Measurements from ENCODE around the gene ZNF850. TPM values are rescaled to one million over a fixed set of nuclear protein-coding genes. Genes with fewer than 3 reads are reported as not detected.
"Not testable (repeated sequence)": the region's sequence is repeated elsewhere in the genome, so short reads cannot be mapped to it uniquely, and the experiment has no call there.

The ZNF850 gene
- 1 to 10 TPM; 5.0 to 6.0 TPM for total RNA-seq

GRCh38 chr19:36772311-36773222 lies at the start of gene ZNF850:
TSS of gene ZNF850 (minus strand) at chr19:36772807. CDS start at chr19:36762606, 10,201 bp downstream.
- H3K4me3 Mint-ChIP-seq, result peak within 1 kb of the TSS; percentile 98
- H3K9me3 Mint-ChIP-seq, result peaks cover 38% of the 10 kb centered on the region
- peak within 1 kb of the TSS; percentile 92 for H3K27ac Mint-ChIP-seq
- peaks cover 24% of the 10 kb centered on the region for H3K4me1 Mint-ChIP-seq
- ChIA-PET POLR2A (interaction anchor here (0.5 to 2.7 kb wide), 12 partner anchors 24 to 1780 kb away, joined by 3 to 11 read pairs (median 4); partner anchors contain the start of genes ZNF146, ZNF345, ZNF382 and ZNF420), CTCF (interaction anchor here (0.8 kb wide), 1 partner anchor 78 kb away, joined by 3 read pairs; the partner anchor contains the start of gene ZNF345)
- no peaks in the 10 kb centered on the region for H3K27me3 Mint-ChIP-seq
- H3K36me3 Mint-ChIP-seq (ENCODE audit: low read depth), result peaks cover 46% of the 10 kb centered on the region
- peak; percentile 94 for DNase-seq

GRCh38 chr19:36821758-36822157 lies 49.2 kb upstream of the ZNF850 start:
- H3K27ac Mint-ChIP-seq, result no peak overlapping the region
- peaks cover 70% of the 10 kb centered on the region for H3K9me3 Mint-ChIP-seq
- H3K4me3 Mint-ChIP-seq, result no peak overlapping the region
- no peak for DNase-seq
- no peaks in the 10 kb centered on the region for H3K27me3 Mint-ChIP-seq
- H3K4me1 Mint-ChIP-seq, result no peaks in the 10 kb centered on the region
- ChIA-PET CTCF (interaction anchor here (0.6 kb wide), 1 partner anchor 16 kb away, joined by 3 read pairs; no protein-coding TSS in a partner anchor), POLR2A (no interaction called here)
- H3K36me3 Mint-ChIP-seq (ENCODE audit: low read depth), result peaks cover 80% of the 10 kb centered on the region

- peaks cover 54% of the 10 kb centered on the region for H3K9me3 Mint-ChIP-seq
- POLR2A ChIA-PET, result no interaction called here
- H3K4me3 Mint-ChIP-seq, result no peak overlapping the region
- no peak for DNase-seq
- H3K4me1 Mint-ChIP-seq, result no peaks in the 10 kb centered on the region
- CTCF ChIA-PET, result no interaction called here
- peaks cover 67% of the 10 kb centered on the region for H3K36me3 Mint-ChIP-seq (ENCODE audit: low read depth)
- H3K27ac Mint-ChIP-seq, result no peak overlapping the region
- H3K27me3 Mint-ChIP-seq, result no peaks in the 10 kb centered on the region
Measured at GRCh38 chr19:36819130-36819630, 46.6 kb upstream of the ZNF850 start.

- no peak for DNase-seq
- ChIA-PET CTCF (no interaction called here), POLR2A (no interaction called here)
- H3K4me3 Mint-ChIP-seq, result no peak overlapping the region
- no peak overlapping the region for H3K27ac Mint-ChIP-seq
- peaks cover 48% of the 10 kb centered on the region for H3K9me3 Mint-ChIP-seq
- no peaks in the 10 kb centered on the region for H3K4me1 Mint-ChIP-seq
- H3K27me3 Mint-ChIP-seq, result no peaks in the 10 kb centered on the region
- peaks cover 33% of the 10 kb centered on the region for H3K36me3 Mint-ChIP-seq (ENCODE audit: low read depth)
Measured at GRCh38 chr19:36807029-36807428, 34.4 kb upstream of the ZNF850 start.

- peaks cover 40% of the 10 kb centered on the region for H3K36me3 Mint-ChIP-seq (ENCODE audit: low read depth)
Measured at GRCh38 chr19:36805364-36805763, 32.8 kb upstream of the ZNF850 start.

GRCh38 chr19:36797786-36798108 lies 25.1 kb upstream of the ZNF850 start:
- H3K27me3 Mint-ChIP-seq, result no peaks in the 10 kb centered on the region
- ChIA-PET CTCF (no interaction called here), POLR2A (interaction anchor here (0.9 to 1.3 kb wide), 4 partner anchors 25 to 193 kb away, joined by 3 to 11 read pairs (median 4); partner anchors contain the start of genes ZNF382, ZNF790 and ZNF850)
- no peak for DNase-seq
- H3K27ac Mint-ChIP-seq, result peak overlapping the region; percentile 94
- H3K9me3 Mint-ChIP-seq, result peaks cover 33% of the 10 kb centered on the region
- H3K4me1 Mint-ChIP-seq, result peaks cover 12% of the 10 kb centered on the region
- peaks cover 50% of the 10 kb centered on the region for H3K36me3 Mint-ChIP-seq (ENCODE audit: low read depth)
- peak overlapping the region; percentile 83 for H3K4me3 Mint-ChIP-seq

More at GRCh38 chr19:36805364-36805763, 32.8 kb upstream of the ZNF850 start:
- Mint-ChIP-seq H3K4me3 (no peak overlapping the region), H3K27me3 (no peaks in the 10 kb centered on the region), H3K27ac (no peak overlapping the region), H3K9me3 (peaks cover 40% of the 10 kb centered on the region), H3K4me1 (no peaks in the 10 kb centered on the region)
- POLR2A ChIA-PET, result no interaction called here
- CTCF ChIA-PET, result interaction anchor here (0.7 kb wide), 1 partner anchor 16 kb away, joined by 3 read pairs; no protein-coding TSS in a partner anchor
- no peak for DNase-seq

- Mint-ChIP-seq H3K4me1 (peaks cover 17% of the 10 kb centered on the region), H3K27ac (peak overlapping the region; percentile 94), H3K4me3 (peak overlapping the region; percentile 83), H3K27me3 (no peaks in the 10 kb centered on the region), H3K36me3 (ENCODE audit: low read depth) (peaks cover 52% of the 10 kb centered on the region), H3K9me3 (peaks cover 41% of the 10 kb centered on the region)
- POLR2A ChIA-PET, result interaction anchor here (0.9 to 1.3 kb wide), 4 partner anchors 24 to 191 kb away, joined by 3 to 11 read pairs (median 4); partner anchors contain the start of genes ZNF382, ZNF790 and ZNF850
- CTCF ChIA-PET, result interaction anchor here (0.7 kb wide), 1 partner anchor 176 kb away, joined by 3 read pairs; no protein-coding TSS in a partner anchor
- no peak for DNase-seq
Measured at GRCh38 chr19:36796714-36796992, 24.0 kb upstream of the ZNF850 start.

GRCh38 chr19:36791420-36792141 lies 19.0 kb upstream of the ZNF850 start:
- H3K9me3 Mint-ChIP-seq, result peaks cover 41% of the 10 kb centered on the region
- H3K27me3 Mint-ChIP-seq, H3K4me1 Mint-ChIP-seq, POLR2A ChIA-PET, H3K27ac Mint-ChIP-seq, H3K4me3 Mint-ChIP-seq: not testable (repeated sequence)
- CTCF ChIA-PET, result interaction anchor here (0.6 kb wide), 1 partner anchor 695 kb away, joined by 6 read pairs; no protein-coding TSS in a partner anchor
- DNase-seq, result peak; percentile 18
- H3K36me3 Mint-ChIP-seq (ENCODE audit: low read depth), result peaks cover 16% of the 10 kb centered on the region

GRCh38 chr19:36775768-36776167 lies 3.2 kb upstream of the ZNF850 start:
- DNase-seq, result no peak
- Mint-ChIP-seq H3K36me3 (ENCODE audit: low read depth) (peaks cover 36% of the 10 kb centered on the region), H3K4me1 (peaks cover 23% of the 10 kb centered on the region), H3K27me3 (no peaks in the 10 kb centered on the region), H3K9me3 (peaks cover 44% of the 10 kb centered on the region), H3K4me3 (no peak overlapping the region), H3K27ac (no peak overlapping the region)
- POLR2A ChIA-PET, result no interaction called here
- CTCF ChIA-PET, result no interaction called here

- Mint-ChIP-seq H3K36me3 (ENCODE audit: low read depth) (peaks cover 46% of the 10 kb centered on the region), H3K4me3 (peak overlapping the region; percentile 98), H3K27ac (peak overlapping the region; percentile 92), H3K4me1 (peaks cover 24% of the 10 kb centered on the region), H3K27me3 (no peaks in the 10 kb centered on the region), H3K9me3 (peaks cover 42% of the 10 kb centered on the region)
- POLR2A ChIA-PET, result interaction anchor here (0.7 to 2.7 kb wide), 9 partner anchors 24 to 645 kb away, joined by 3 to 11 read pairs (median 8); partner anchors contain the start of genes ZNF146, ZNF345, ZNF382 and ZNF420
- CTCF ChIA-PET, result interaction anchor here (0.8 kb wide), 1 partner anchor 77 kb away, joined by 3 read pairs; the partner anchor contains the start of gene ZNF345
- no peak for DNase-seq
Measured at GRCh38 chr19:36773223-36773579, 594 bp upstream of the ZNF850 start.

GRCh38 chr19:36771261-36772231 lies 1.1 kb downstream of the ZNF850 start:
- no peaks in the 10 kb centered on the region for H3K27me3 Mint-ChIP-seq
- CTCF ChIA-PET, result no interaction called here
- peaks cover 47% of the 10 kb centered on the region for H3K36me3 Mint-ChIP-seq (ENCODE audit: low read depth)
- H3K9me3 Mint-ChIP-seq, result peaks cover 34% of the 10 kb centered on the region
- peaks cover 24% of the 10 kb centered on the region for H3K4me1 Mint-ChIP-seq
- DNase-seq, result peak; percentile 52
- POLR2A ChIA-PET, result interaction anchor here (0.9 to 2.7 kb wide), 3 partner anchors 61 to 282 kb away, joined by 3 to 8 read pairs (median 3); partner anchors contain the start of gene ZNF566
- peak overlapping the region; percentile 98 for H3K4me3 Mint-ChIP-seq
- H3K27ac Mint-ChIP-seq, result peak overlapping the region; percentile 92

- peaks cover 86% of the 10 kb centered on the region for H3K36me3 Mint-ChIP-seq (ENCODE audit: low read depth)
- ChIA-PET POLR2A (no interaction called here), CTCF (no interaction called here)
- H3K4me1 Mint-ChIP-seq, result no peaks in the 10 kb centered on the region
- peaks cover 68% of the 10 kb centered on the region for H3K9me3 Mint-ChIP-seq
- H3K4me3 Mint-ChIP-seq, result no peak overlapping the region
- H3K27me3 Mint-ChIP-seq, result no peaks in the 10 kb centered on the region
- H3K27ac Mint-ChIP-seq, result no peak overlapping the region
- DNase-seq, result no peak
Measured at GRCh38 chr19:36750066-36750691, 22.4 kb downstream of the ZNF850 start.
